Measurements from ENCODE around the gene SPOCK1. TPM values are rescaled to one million over a fixed set of nuclear protein-coding genes. Genes with fewer than 3 reads are reported as not detected.
"Not testable (repeated sequence)": the region's sequence is repeated elsewhere in the genome, so short reads cannot be mapped to it uniquely, and the experiment has no call there.

Gene SPOCK1
- total and polyA plus RNA-seq, 8 donors: 0.46 to 15.6 (median 9.2) TPM

DNA sequence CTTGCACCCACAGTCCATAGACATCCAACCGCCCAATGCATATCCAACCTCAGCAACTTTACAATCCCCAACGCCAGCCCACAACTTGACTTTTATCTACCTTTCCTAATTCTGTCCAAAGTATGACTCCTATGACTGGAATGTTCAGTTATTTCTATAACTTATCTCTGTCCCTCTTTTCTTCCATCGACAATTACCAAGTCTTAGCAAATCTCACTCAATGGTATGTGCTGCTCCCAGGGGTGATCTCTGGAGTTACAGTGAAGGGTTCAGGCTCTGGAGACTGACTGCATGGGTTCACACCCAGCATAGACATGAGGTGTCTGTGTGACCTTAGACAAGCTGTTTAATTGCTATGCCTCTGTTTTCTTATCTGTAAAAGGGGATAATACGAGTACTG lies 106.9 kb downstream of the SPOCK1 start:
- H3K27me3 ChIP-seq: no peaks in the 10 kb centered on the region
- H3K27ac ChIP-seq: no peak overlapping the region
- no peak for DNase-seq
- no peaks in the 10 kb centered on the region for H3K4me1 ChIP-seq
- intact Hi-C loops (cut with DNase I; ENCODE audit: low total_unique reads): no loop called here
- H3K36me3 ChIP-seq: no peaks in the 10 kb centered on the region
- TF ChIP-seq POLR2A (IDR thresholded peaks at IDR 0.05) (no peak), EP300 (IDR thresholded peaks at IDR 0.05) (no peak), POLR2AphosphoS5 (IDR thresholded peaks at IDR 0.05) (no peak)
- TF ChIP-seq, protein P1, sequence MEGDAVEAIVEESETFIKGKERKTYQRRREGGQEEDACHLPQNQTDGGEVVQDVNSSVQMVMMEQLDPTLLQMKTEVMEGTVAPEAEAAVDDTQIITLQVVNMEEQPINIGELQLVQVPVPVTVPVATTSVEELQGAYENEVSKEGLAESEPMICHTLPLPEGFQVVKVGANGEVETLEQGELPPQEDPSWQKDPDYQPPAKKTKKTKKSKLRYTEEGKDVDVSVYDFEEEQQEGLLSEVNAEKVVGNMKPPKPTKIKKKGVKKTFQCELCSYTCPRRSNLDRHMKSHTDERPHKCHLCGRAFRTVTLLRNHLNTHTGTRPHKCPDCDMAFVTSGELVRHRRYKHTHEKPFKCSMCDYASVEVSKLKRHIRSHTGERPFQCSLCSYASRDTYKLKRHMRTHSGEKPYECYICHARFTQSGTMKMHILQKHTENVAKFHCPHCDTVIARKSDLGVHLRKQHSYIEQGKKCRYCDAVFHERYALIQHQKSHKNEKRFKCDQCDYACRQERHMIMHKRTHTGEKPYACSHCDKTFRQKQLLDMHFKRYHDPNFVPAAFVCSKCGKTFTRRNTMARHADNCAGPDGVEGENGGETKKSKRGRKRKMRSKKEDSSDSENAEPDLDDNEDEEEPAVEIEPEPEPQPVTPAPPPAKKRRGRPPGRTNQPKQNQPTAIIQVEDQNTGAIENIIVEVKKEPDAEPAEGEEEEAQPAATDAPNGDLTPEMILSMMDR (IDR thresholded peaks at IDR 0.05): no peak
- H3K4me3 ChIP-seq: no peak overlapping the region
- WGBS, 5 donors: 72 to 80% (median 78%) methylated on average over 4 of the region's 4 CpGs
- H3K9me3 ChIP-seq: no peaks in the 10 kb centered on the region

DNA sequence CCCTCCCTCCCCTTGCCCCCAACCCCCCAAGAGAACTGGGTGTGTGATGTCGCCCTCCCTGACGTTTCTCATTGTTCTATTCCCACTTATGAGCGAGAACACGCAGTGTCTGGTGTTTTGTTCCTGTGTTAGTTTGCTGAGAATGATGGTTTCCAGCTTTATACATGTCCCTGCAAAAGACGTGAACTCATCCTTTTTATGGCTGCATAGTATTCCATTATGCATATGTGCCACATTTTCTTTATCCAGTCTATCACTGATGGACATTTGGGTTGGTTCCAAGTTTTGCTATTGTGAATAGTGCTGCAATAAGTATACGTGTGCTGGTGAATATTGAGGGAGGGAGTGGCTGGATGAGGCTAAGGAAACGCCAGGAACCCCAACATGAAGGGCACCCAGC lies 108.1 kb downstream of the SPOCK1 start:
- H3K27ac ChIP-seq; intact Hi-C loops (cut with DNase I; ENCODE audit: low total_unique reads); H3K27me3 ChIP-seq; H3K4me3 ChIP-seq; DNase-seq; H3K36me3 ChIP-seq; H3K9me3 ChIP-seq; H3K4me1 ChIP-seq: not testable (repeated sequence)
- WGBS, 5 donors: 86 to 91% (median 90%) methylated on average over 7 of the region's 7 CpGs

DNA sequence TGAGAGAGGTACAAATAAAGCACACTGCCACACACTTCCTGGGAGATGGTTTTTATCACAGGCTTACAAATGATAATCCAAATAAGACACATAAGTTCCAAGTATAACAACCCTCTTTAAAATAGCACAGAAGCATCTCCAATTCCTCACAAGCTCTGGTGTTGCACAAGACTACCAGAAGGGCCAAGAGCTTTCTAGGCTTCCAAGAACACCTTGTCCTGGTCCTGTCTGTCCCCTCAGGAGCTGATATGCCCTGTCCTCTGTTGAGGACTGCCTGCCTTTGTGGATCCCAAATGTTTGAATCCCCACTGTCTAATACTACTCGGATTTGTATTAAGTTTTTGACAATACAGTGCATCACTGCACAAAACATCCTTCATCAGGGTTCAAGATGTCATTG lies 110.1 kb downstream of the SPOCK1 start:
- 59 to 69% (median 62%) methylated on average over 1 of the region's 1 CpG for WGBS, 5 donors
- H3K27me3 ChIP-seq: no peaks in the 10 kb centered on the region
- no peaks in the 10 kb centered on the region for H3K4me1 ChIP-seq
- DNase-seq: no peak
- H3K27ac ChIP-seq: no peak overlapping the region
- intact Hi-C loops (cut with DNase I; ENCODE audit: low total_unique reads): no loop called here
- no peaks in the 10 kb centered on the region for H3K36me3 ChIP-seq
- H3K9me3 ChIP-seq: peaks cover 0 to 11% (median 4%) of the 10 kb centered on the region in 4 donors
- TF ChIP-seq EP300 (IDR thresholded peaks at IDR 0.05): no peak
- TF ChIP-seq, protein P1 (IDR thresholded peaks at IDR 0.05): no peak
- TF ChIP-seq POLR2A (IDR thresholded peaks at IDR 0.05): no peak
- no peak for TF ChIP-seq POLR2AphosphoS5 (IDR thresholded peaks at IDR 0.05)
- H3K4me3 ChIP-seq: no peak overlapping the region

DNA sequence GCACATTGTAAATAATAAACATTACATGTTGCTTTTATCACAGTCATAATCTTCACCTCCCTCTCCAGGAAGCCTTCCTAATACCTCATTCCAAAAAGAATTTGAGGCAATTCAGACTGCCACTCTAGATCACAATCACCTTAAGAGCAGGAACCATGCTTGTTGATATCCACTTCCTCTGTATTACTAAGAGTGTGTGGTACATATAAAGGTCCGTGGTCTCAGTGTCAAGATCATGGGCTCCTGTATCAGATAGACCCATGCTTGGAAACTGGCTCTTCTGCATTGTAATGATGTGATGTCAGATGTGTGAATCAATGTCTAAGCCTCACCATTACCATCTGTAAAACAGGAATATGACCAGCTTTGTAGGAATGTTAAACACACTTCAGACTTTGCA lies 114.1 kb downstream of the SPOCK1 start:
- Histone ChIP-seq H3K4me3 (no peak overlapping the region), H3K4me1 (no peaks in the 10 kb centered on the region), H3K9me3 (peaks cover 0 to 28% (median 16%) of the 10 kb centered on the region in 4 donors), H3K27me3 (no peaks in the 10 kb centered on the region), H3K36me3 (no peaks in the 10 kb centered on the region), H3K27ac (no peak overlapping the region)
- intact Hi-C loops (cut with DNase I; ENCODE audit: low total_unique reads): no loop called here
- no peak for DNase-seq
- WGBS, 5 donors: 74 to 80% (median 80%) methylated on average over 1 of the region's 1 CpG
- no peak for TF ChIP-seq POLR2A (IDR thresholded peaks at IDR 0.05)
- TF ChIP-seq, protein P1 (IDR thresholded peaks at IDR 0.05): no peak
- TF ChIP-seq EP300 (IDR thresholded peaks at IDR 0.05): no peak
- no peak for TF ChIP-seq POLR2AphosphoS5 (IDR thresholded peaks at IDR 0.05)

DNA sequence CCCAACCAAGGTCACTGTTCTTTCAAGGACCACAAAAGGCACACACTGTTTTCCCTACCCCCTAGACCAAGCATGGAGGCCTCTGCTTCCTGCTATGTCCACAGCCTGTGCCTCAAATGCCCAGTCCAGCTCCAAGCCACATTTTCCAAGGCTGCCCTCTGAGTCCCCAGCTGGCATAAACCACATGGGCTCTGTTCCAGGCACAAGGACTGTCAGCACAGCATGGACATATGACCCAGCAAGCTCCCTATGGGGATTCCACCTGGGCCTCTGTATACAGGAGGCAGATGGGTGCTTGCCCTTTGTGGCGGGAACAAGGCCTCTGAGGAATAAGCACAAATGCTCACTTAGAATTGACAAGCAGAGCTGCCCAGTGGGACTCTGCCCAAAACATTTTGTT lies 115.2 kb downstream of the SPOCK1 start:
- H3K4me1 ChIP-seq: no peaks in the 10 kb centered on the region
- H3K9me3 ChIP-seq: peaks cover 0 to 28% (median 16%) of the 10 kb centered on the region in 4 donors
- no peak overlapping the region for H3K27ac ChIP-seq
- H3K27me3 ChIP-seq: no peaks in the 10 kb centered on the region
- TF ChIP-seq POLR2A (IDR thresholded peaks at IDR 0.05) (no peak), POLR2AphosphoS5 (IDR thresholded peaks at IDR 0.05) (no peak), EP300 (IDR thresholded peaks at IDR 0.05) (no peak)
- TF ChIP-seq, protein P1 (IDR thresholded peaks at IDR 0.05): no peak
- WGBS, 5 donors: 95 to 100% (median 98%) methylated on average over 1 of the region's 1 CpG
- no peaks in the 10 kb centered on the region for H3K36me3 ChIP-seq
- intact Hi-C loops (cut with DNase I; ENCODE audit: low total_unique reads): no loop called here
- DNase-seq: no peak
- no peak overlapping the region for H3K4me3 ChIP-seq

Measured in stomach (tissue), 9 donors.